Stimulated activated CD8-positive, alpha-beta memory T cell treated with anti-CD3 and anti-CD28 coated beads, Interleukin-4, amount 100 ng/mL, for 24 hours (primary cell): ENCODE data around the gene UBE2G2.

ENCODE experiments used
- DNase-seq: peaks from one replicate; pipeline ENCODE4 v3.0.0-alpha.2; 2020; ENCODE audit warnings: low read depth

UBE2G2 gene

GRCh38 chr21:44749759-44750674, 51.6 kb downstream of the UBE2G2 start:
- no peak for DNase-seq

GRCh38 chr21:44749116-44749758, 52.4 kb downstream of the UBE2G2 start:
- DNase-seq, result no peak

- DNase-seq, result no peak
Measured at GRCh38 chr21:44748621-44749020, 53.0 kb downstream of the UBE2G2 start.

GRCh38 chr21:44742418-44743153, 59.0 kb downstream of the UBE2G2 start:
- no peak for DNase-seq

GRCh38 chr21:44741921-44742320, 59.7 kb downstream of the UBE2G2 start:
- DNase-seq, result no peak

- DNase-seq, result no peak
Measured at GRCh38 chr21:44740742-44741141, 60.9 kb downstream of the UBE2G2 start.

- no peak for DNase-seq
Measured at GRCh38 chr21:44739316-44739715, 62.3 kb downstream of the UBE2G2 start.

GRCh38 chr21:44738621-44739020, 63.0 kb downstream of the UBE2G2 start:
- no peak for DNase-seq

- DNase-seq, result no peak
Measured at GRCh38 chr21:44737706-44738354, 63.8 kb downstream of the UBE2G2 start.

GRCh38 chr21:44736291-44737004, 65.2 kb downstream of the UBE2G2 start:
- DNase-seq, result no peak

GRCh38 chr21:44735821-44736220, 65.8 kb downstream of the UBE2G2 start:
- DNase-seq, result no peak

GRCh38 chr21:44734841-44735240, 66.8 kb downstream of the UBE2G2 start:
- no peak for DNase-seq

GRCh38 chr21:44734026-44734745, 67.4 kb downstream of the UBE2G2 start:
- DNase-seq, result no peak

GRCh38 chr21:44732956-44733355, 68.7 kb downstream of the UBE2G2 start:
- no peak for DNase-seq

- DNase-seq, result no peak
Measured at GRCh38 chr21:44732263-44732662, 69.4 kb downstream of the UBE2G2 start.

GRCh38 chr21:44730951-44731579, 70.6 kb downstream of the UBE2G2 start:
- DNase-seq, result no peak

GRCh38 chr21:44730028-44730395, 71.6 kb downstream of the UBE2G2 start:
- DNase-seq, result no peak

- no peak for DNase-seq
Measured at GRCh38 chr21:44729336-44730027, 72.1 kb downstream of the UBE2G2 start.

GRCh38 chr21:44728716-44729115, 72.9 kb downstream of the UBE2G2 start:
- no peak for DNase-seq

GRCh38 chr21:44727757-44728156, 73.9 kb downstream of the UBE2G2 start:
- no peak for DNase-seq
